Esophagus squamous epithelium (tissue), 5 donors: Measurements from ENCODE around the gene CNOT8. TPM values are rescaled to one million over a fixed set of nuclear protein-coding genes. Genes with fewer than 3 reads are reported as not detected.

ENCODE experiments used
- DNase-seq: peaks from one replicate; lab custom pipeline; 2025; lab: John Stamatoyannopoulos, UW
- H3K27ac ChIP-seq, 4 donors: fragments of 200-600 bp; sonication (generic); one replicate each; pipeline ENCODE4 v1.5.1; 2016 to 2019; ENCODE audit warnings: mild to moderate bottlenecking in 1 of 4
- H3K27me3 ChIP-seq, 4 donors: fragments of 200-600 bp; sonication (generic); 1 replicate in 3 of 4; 2 replicates in 1 of 4; pipeline versions ENCODE4 v1.5.1 to v1.6.0; 2017 to 2021; ENCODE audit warnings: antibody characterized with exemption in 1 of 4
- H3K36me3 ChIP-seq, 3 donors: fragments of 200-600 bp; sonication (generic); one replicate each; pipeline ENCODE4 v1.5.1; 2016 to 2019
- H3K4me1 ChIP-seq, 3 donors: fragments of 200-600 bp; sonication (generic); one replicate each; pipeline ENCODE4 v1.5.1; 2017 to 2019
- H3K4me3 ChIP-seq, 4 donors: fragments of 200-600 bp; sonication (generic); 1 replicate in 3 of 4; 2 replicates in 1 of 4; pipeline ENCODE4 v1.5.1; 2016 to 2019; ENCODE audit warnings: mild to moderate bottlenecking in 2 of 4, moderate library complexity in 1 of 4
- H3K9me3 ChIP-seq, 3 donors: fragments of 200-600 bp; sonication (generic); one replicate each; pipeline ENCODE4 v1.5.1; 2016 to 2019
- CTCF ChIP-seq, 6 experiments: fragments of 450-650 bp in 4 of 6; fragments of 200-600 bp in 2 of 6; sonication (generic) in 2 of 6; IDR thresholded peaks; one replicate each; pipeline ENCODE4 v1.5.1; 2016 to 2019; ENCODE audit warnings: antibody characterized with exemption in 6 of 6, mild to moderate bottlenecking in 4 of 6, moderate library complexity in 4 of 6
- POLR2A ChIP-seq, 4 donors: fragments of 450-650 bp; IDR thresholded peaks; one replicate each; pipeline ENCODE4 v1.6.1; 2017; ENCODE audit warnings: antibody characterized with exemption in 4 of 4, mild to moderate bottlenecking in 4 of 4, moderate library complexity in 3 of 4
- WGBS, 2 donors: methylation state at CpG; one replicate each; pipeline ENCODE4 v1.1.5; 2018; 5-methylcytosine and 5-hydroxymethylcytosine counted together
- intact Hi-C: fragments of 100-400 bp; cut with DNase I; formaldehyde crosslinking; loops from one replicate; pipeline ENCODE4 v1.15.0; 2022
- total RNA-seq, 4 donors: library from RNA; depleted of rRNA; stranded (reverse); fragments of >200 nt; gene quantifications; one replicate each; pipeline ENCODE4 v1.1.0, GENCODE V29; 2016
- donor health status: DM: yes; HTN: yes; CAD: no.

Gene CNOT8
- total RNA-seq, 4 donors from 2014 or later = 32.8 to 55.0 (median 40.3) TPM

DNA sequence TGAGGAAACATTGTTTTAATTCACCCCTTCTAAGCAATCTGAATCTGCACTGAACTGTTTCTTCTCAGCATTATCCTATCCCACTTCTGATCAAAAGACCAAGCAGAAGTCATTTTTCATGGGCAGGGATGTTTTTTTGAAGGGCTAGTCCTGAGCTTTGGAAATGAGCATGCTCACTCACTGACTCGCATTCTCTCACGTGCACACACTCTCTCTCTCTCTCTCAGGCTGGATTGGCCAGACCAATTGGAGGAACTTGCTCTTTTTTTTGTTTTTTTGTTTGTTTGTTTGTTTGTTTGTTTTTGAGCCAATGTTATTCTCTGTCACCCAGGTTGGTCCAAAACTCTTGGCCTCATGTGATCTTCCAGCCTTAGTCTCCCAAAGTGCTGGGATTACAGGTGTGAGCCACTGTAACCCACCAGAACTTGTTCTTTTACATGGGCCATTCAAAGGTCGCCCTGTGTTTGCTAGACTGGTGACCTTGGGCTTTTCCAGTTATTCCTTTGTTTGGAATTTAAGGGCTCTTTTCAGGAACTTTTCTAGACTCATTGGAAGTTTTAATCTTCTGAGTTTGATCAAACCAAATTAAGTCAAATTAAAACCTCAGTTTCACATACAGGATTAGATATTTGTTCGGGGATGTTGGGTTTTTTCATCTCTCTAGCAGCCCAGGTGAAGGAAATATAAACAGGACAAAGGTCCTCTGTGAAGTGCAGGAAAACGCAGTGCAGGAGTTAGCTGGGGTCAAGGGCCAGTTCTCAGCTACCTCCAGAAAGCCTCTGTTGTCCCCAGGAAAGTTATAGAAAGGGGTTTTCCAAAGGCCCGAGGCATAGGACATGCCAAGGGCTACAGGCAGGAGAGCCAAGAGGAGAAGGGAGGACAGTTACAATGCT, 21.2 kb upstream of the CNOT8 start:
- no peak for DNase-seq
- WGBS, 2 donors = 64 to 83% methylated on average over 6 of the region's 6 CpGs
- TF ChIP-seq CTCF (IDR thresholded peaks at IDR 0.05) (no peak), POLR2A (IDR thresholded peaks at IDR 0.05) (no peak)
- Histone ChIP-seq H3K4me3 (no peak overlapping the region), H3K27ac (no peak overlapping the region), H3K27me3 (no peaks in the 10 kb centered on the region), H3K4me1 (peaks cover 0 to 21% (median 4%) of the 10 kb centered on the region in 3 donors), H3K36me3 (peaks cover 0 to 43% (median 0%) of the 10 kb centered on the region in 3 donors), H3K9me3 (no peaks in the 10 kb centered on the region)
- intact Hi-C loops = no loop called here

GRCh38 chr5:154840435-154841272, 17.8 kb upstream of the CNOT8 start:
- no peak for DNase-seq
- Histone ChIP-seq H3K9me3 (no peaks in the 10 kb centered on the region), H3K4me3 (no peak overlapping the region), H3K4me1 (peaks cover 0 to 14% (median 0%) of the 10 kb centered on the region in 3 donors), H3K27ac (no peak overlapping the region), H3K36me3 (peaks cover 0 to 23% (median 0%) of the 10 kb centered on the region in 3 donors), H3K27me3 (no peaks in the 10 kb centered on the region)
- WGBS, 2 donors = 79 to 80% methylated on average over 5 to 6 of the region's 6 CpGs
- intact Hi-C loops = no loop called here
- TF ChIP-seq POLR2A (IDR thresholded peaks at IDR 0.05) (no peak), CTCF (IDR thresholded peaks at IDR 0.05) (no peak)

DNA sequence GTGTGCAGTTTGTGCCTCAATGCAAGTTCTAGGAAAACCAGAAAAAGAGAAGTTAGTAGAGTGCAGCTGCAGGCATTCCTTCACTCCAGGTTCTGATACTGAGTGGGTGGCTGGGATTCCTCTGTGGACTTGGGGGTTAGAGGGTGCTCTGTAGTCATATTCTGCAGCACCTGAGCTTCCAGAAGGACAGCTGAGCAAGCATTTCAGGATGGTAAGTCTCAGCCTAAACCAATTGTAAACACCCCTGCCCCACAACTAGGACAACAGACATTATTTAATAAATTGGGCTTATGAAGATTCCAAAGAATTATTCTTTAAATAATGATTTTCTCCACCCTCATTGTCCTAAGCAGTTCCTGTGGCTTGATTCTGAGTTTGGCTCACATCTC, 17.2 kb upstream of the CNOT8 start:
- intact Hi-C loops = no loop called here
- H3K27me3 ChIP-seq = no peaks in the 10 kb centered on the region
- H3K4me1 ChIP-seq = peaks cover 0 to 10% (median 0%) of the 10 kb centered on the region in 3 donors
- no peak overlapping the region for H3K4me3 ChIP-seq
- peaks cover 0 to 23% (median 0%) of the 10 kb centered on the region in 3 donors for H3K36me3 ChIP-seq
- no peak for TF ChIP-seq POLR2A (IDR thresholded peaks at IDR 0.05)
- TF ChIP-seq CTCF (IDR thresholded peaks at IDR 0.05) = no peak
- no peak overlapping the region for H3K27ac ChIP-seq
- DNase-seq = no peak
- no peaks in the 10 kb centered on the region for H3K9me3 ChIP-seq

- intact Hi-C loops = no loop called here
- Histone ChIP-seq H3K36me3 (peaks cover 0 to 7% (median 0%) of the 10 kb centered on the region in 3 donors), H3K27me3 (no peaks in the 10 kb centered on the region), H3K4me3 (no peak overlapping the region), H3K27ac (no peak overlapping the region), H3K4me1 (peaks cover 0 to 13% (median 0%) of the 10 kb centered on the region in 3 donors), H3K9me3 (no peaks in the 10 kb centered on the region)
- TF ChIP-seq CTCF (IDR thresholded peaks at IDR 0.05) = no peak
- no peak for DNase-seq
- 80 to 89% methylated on average over 4 to 6 of the region's 6 CpGs for WGBS, 2 donors
Observed at GRCh38 chr5:154842689-154843530, 15.5 kb upstream of the CNOT8 start.
